HFFc6 (cell line): ENCODE measurements around the gene NUAK1. TPM values are rescaled to one million over a fixed set of nuclear protein-coding genes. Genes with fewer than 3 reads are reported as not detected.

Experiments
- DNase-seq: peaks from one replicate; pipeline ENCODE4 v3.0.0-alpha.2; 2018
- H3K27ac Mint-ChIP-seq: 2 replicates; pipeline ENCODE4 v1.8.0; 2020; ENCODE audit warnings: mild to moderate bottlenecking, mixed read lengths
- H3K27me3 Mint-ChIP-seq: 2 replicates; pipeline ENCODE4 v1.8.0; 2021; ENCODE audit warnings: mild to moderate bottlenecking, moderate library complexity, mixed read lengths; ENCODE audit not compliant: insufficient read depth
- H3K36me3 Mint-ChIP-seq: 2 replicates; pipeline ENCODE4 v1.8.0; 2021; ENCODE audit warnings: low read depth, mixed read lengths
- H3K4me1 Mint-ChIP-seq: 2 replicates; pipeline ENCODE4 v1.8.0; 2020; ENCODE audit warnings: low read depth, mixed read lengths
- H3K4me3 Mint-ChIP-seq: 2 replicates; pipeline ENCODE4 v1.8.0; 2020; ENCODE audit warnings: mild to moderate bottlenecking, moderate library complexity, mixed read lengths
- H3K9me3 Mint-ChIP-seq: 2 replicates; pipeline ENCODE4 v1.8.0; 2020; ENCODE audit warnings: mild to moderate bottlenecking, mixed read lengths
- CTCF ChIP-seq: fragments of 200-600 bp; sonication (generic); IDR thresholded peaks from 2 replicates; pipeline ENCODE4 v1.5.0; 2021; ENCODE audit warnings: antibody characterized with exemption, mild to moderate bottlenecking
- total RNA-seq, 6 experiments: library from RNA; stranded (reverse); fragmentation: NEBNext Ultra II Directional; extraction: Animal tissue kit (Norgen Biotek cat#: 25700); gene quantifications; 2 replicates in 1 of 6; 3 replicates in 5 of 6; pipeline ENCODE4 v1.2.3, GENCODE V29; 2021

NUAK1 gene
- total RNA-seq, 6 experiments from 2014 or later, result 11.0 to 37.3 (median 14.1) TPM

DNA sequence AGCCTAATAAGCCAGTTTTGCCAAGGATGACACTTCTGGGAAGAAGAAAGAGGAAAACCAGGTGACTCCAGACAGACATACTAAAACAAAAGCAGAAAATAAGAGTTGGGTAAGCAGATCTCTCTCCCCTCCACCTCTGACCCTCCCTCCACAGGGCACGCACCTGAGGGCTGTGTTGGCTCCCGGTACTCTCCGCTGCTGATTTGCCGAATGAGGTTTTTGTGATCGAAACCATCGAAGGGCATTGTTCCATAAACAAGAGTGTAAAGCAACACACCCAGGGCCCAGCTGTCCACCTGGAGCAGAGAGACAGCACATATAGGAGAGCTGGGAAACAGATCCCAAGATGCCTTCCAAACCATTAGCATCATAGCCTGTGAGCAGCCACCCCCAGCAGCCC is 68.1 kb downstream of the NUAK1 start:
- Mint-ChIP-seq H3K27me3 (peaks cover 5% of the 10 kb centered on the region; the same call in 1 of the 2 replicates), H3K9me3 (no peaks in the 10 kb centered on the region), H3K4me3 (no peak overlapping the region), H3K4me1 (peaks cover 46% of the 10 kb centered on the region), H3K27ac (no peak overlapping the region), H3K36me3 (peaks cover 66% of the 10 kb centered on the region)
- no peak for DNase-seq
- TF ChIP-seq CTCF, result no peak

DNA sequence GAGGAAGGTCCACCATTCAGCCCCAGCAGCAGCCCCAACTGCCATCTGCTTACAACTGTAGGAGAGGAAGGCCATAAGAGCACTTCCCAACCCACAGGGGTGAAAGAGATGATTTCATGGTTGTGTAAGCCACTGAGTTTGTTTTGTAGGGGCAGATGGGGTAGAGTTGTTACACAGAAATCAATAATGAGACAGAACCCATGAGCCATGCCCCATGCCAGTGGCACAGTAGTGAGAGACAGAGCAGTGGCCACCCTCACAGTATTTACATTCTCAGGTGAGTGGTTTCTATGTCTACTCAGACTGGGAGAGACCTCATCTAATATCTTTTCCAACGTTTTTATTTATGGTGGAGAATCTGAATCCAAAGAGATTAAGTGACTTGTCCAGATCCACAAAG is 68.6 kb downstream of the NUAK1 start:
- H3K4me1 Mint-ChIP-seq, result peaks cover 46% of the 10 kb centered on the region

DNA sequence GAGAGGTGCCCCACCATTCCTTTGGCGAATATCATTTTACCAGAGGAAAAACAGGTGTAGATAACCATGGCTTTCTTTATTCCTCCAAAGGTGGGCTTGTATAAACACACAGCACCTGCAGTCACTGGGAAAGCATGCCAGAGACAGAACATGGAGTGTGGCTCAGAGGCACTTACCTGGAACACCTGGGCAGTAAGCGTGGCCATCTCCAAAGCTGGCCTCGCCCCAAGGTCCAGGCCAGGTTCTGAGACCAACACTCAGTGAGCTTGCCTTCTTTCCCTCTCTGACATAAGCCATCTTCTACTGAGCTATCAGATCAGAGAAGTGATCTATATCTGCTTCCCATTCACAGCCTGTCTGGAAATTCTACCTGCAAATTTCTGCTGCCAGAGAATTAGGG is 70.5 kb downstream of the NUAK1 start:
- H3K9me3 Mint-ChIP-seq, result no peaks in the 10 kb centered on the region
- no peak for DNase-seq
- no peak for TF ChIP-seq CTCF
- H3K27me3 Mint-ChIP-seq, result peaks cover 5% of the 10 kb centered on the region
- no peak overlapping the region for H3K4me3 Mint-ChIP-seq
- no peak overlapping the region for H3K27ac Mint-ChIP-seq
- peaks cover 83% of the 10 kb centered on the region for H3K36me3 Mint-ChIP-seq
- H3K4me1 Mint-ChIP-seq, result peaks cover 44% of the 10 kb centered on the region

More for the DNA sequence above, 68.6 kb downstream of the NUAK1 start:
- H3K4me3 Mint-ChIP-seq, result no peak overlapping the region
- peaks cover 71% of the 10 kb centered on the region for H3K36me3 Mint-ChIP-seq
- no peaks in the 10 kb centered on the region for H3K9me3 Mint-ChIP-seq
- TF ChIP-seq CTCF, result no peak
- no peak for DNase-seq
- no peak overlapping the region for H3K27ac Mint-ChIP-seq
- H3K27me3 Mint-ChIP-seq, result peaks cover 5% of the 10 kb centered on the region

DNA sequence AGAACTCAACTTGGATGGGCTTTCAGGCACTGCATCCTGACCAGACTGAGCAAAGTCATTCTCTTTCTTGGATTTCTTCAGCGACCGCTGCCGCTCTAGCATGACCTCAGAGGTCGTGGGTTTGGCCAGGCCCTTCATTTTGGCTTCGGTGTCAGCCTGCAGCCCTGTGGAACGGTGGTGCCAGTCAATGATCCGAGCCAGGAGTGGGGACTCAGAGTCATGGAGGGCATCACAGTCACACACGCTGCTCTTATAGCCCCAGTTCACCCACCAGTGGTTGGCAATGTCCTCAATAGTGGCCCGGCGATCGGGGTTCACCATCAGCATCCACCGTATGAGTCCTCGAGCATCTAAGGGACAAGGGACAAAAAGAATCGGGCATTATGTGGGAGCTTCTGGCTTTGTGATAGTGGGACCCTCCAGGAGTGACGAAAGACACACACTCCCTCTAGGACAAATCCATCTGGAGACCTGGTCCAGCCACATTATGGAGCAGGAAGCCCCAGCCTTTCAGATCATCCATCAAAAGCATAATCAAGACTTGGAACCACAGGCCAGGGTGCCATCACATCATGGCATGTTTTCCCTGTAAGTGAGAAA is 71.0 kb downstream of the NUAK1 start:
- no peak for DNase-seq
- Mint-ChIP-seq H3K36me3 (peaks cover 80% of the 10 kb centered on the region), H3K4me1 (peaks cover 42% of the 10 kb centered on the region), H3K4me3 (no peak overlapping the region), H3K27ac (no peak overlapping the region), H3K9me3 (no peaks in the 10 kb centered on the region), H3K27me3 (peaks cover 5% of the 10 kb centered on the region)
- TF ChIP-seq CTCF, result no peak

GRCh38 chr12:106066726-106067325 is 71.9 kb downstream of the NUAK1 start:
- Mint-ChIP-seq H3K4me1 (peaks cover 43% of the 10 kb centered on the region), H3K27ac (no peak overlapping the region), H3K9me3 (no peaks in the 10 kb centered on the region), H3K27me3 (peaks cover 5% of the 10 kb centered on the region), H3K4me3 (no peak overlapping the region), H3K36me3 (peaks cover 77% of the 10 kb centered on the region)
- no peak for DNase-seq
- no peak for TF ChIP-seq CTCF
